ENCODE data around the gene PARD3B.

Gene PARD3B

DNA sequence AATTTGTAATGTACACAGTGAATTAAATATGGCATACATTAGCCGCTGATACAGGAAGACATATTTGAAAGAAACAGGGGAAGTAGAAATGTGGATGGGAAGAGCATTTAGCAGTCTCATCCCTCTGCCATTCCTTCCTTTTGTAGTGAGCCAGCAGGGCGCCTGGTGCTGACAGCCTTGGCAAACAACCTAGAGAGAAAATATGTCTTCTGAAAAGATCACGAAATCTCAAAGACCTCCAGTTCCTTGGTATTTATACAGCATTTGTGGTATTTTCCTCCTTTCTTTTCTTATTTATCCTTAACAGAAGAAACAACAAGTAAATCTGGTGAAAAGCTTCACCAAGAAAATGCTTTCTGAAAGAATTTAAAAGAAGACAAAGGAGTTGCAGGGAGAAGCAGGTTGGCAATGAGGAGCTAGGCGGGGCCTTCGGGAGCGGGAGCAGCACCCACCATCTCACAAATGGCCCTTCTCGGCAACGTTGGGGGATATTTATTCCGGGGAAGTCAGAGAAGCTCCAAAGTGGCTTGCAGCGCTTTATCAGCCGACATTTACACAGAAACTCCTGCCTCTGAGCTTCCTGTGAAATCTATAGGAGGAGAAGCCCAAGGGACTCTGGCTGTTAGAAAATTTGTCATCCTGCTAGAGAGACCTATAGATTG, 731.0 kb downstream of the PARD3B start:
- DNase-seq (ENCODE audit: low read depth), result no peak

DNA sequence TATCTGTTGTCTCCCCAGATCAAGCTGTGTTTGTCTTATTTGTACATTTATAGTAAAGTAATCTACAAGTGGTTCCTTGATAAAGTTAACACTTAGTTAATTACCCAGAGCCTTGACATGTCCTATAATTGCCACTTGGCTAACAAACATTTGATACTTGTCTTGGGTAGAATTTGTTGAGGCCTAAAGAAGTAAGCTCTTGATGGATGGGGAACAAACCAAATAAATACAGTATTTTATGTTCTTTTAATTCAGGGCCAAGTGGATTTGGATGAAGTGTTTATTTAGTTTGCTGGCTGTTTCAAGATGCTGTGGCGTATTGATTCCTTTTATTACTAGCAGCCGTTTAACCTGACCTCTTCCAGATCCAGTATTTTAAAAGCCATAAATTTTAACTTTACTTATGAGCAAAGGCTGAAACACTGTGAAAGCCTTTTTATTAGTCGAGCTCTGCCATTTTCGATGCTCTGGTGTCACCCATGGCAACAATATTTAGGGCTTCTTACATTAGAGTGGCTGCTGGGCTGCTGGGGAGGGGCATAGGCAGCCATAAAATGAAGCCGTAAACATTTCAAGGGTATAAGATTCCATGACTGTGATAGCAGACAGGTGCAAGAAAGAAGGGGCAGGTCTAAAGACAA, 735.4 kb downstream of the PARD3B start:
- DNase-seq (ENCODE audit: low read depth), result no peak

DNA sequence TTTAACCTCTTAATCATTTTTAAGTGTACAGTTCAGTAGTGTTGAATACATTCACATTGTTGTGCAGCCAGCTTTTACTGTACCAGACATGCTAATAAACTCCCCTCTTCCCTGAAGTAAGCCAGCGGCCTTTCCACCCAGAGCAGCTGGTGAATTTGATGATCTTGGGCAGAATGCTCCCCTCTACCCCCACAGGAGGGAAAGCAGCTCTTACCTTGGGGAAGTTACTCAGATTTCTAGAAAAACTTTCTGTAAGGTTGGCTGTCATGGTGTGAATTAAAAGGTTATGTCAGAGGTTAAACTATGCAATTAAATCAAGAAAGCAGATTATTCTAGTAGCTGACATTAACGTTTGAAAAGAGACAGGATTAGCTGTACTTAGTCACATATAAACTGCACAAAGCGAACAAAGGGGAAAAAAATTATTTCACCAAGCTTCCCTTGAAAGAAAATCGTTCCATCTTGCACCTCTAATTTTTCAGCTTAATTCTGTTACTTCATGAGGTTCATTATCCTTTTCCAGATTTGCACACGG, 738.5 kb downstream of the PARD3B start:
- no peak for DNase-seq (ENCODE audit: low read depth)

DNA sequence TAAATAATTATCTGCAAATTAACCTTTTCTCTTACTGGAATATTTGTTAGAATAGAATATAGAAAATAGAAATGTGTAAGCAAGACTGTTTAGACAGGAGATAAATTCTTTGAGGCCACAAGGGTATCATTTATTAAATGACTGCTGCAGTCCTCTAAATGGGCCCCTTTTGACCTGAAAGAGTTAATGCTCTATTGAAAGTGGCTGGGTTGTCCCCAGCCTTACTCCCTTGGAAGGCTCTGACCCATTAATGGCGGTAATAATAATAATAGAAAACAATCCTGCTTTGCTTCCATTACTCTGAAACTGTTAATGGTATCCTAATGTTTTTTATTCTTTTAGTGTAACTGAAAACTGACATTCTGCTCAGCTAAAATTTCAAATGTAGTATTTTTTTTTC, 739.1 kb downstream of the PARD3B start:
- no peak for DNase-seq (ENCODE audit: low read depth)

DNA sequence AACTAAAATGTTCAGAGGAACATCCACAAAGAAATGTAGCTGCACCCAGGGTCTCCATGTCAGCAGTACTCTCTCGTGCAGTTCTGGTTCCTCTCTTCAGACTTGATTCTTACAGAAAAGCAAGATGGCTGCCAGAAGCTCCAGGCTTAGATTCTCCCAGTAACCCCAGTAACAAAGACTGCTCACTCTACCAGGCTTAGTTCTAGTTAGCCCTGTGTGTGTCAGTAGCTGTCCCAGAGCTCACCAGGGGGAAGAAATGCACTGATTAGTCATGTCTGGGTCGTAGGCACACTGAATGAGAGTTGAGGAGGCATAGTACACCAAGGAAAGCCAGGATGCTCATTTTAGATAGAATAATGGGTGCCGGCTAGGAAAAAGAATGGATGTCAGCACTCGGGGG, 742.0 kb downstream of the PARD3B start:
- no peak for DNase-seq (ENCODE audit: low read depth)

DNA sequence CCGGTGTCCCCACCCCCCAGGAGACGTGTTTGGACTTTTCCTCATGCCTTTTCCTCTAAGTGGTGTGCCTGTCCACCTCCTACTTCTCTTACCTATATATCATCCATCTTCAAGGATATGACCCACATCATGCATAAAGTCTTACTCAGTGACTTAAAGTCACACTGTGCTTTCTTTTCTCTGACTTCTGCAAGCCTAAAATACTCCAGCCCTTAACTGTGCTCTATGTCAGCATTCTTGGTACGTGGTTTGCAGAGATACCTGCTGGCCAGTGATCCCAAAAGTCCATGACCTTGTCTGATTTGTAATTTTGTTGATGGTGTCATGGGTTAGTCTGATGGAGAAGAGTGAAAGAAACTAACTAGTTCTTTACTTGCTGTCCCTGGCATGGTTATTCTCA, 743.4 kb downstream of the PARD3B start:
- DNase-seq (ENCODE audit: low read depth), result no peak

DNA sequence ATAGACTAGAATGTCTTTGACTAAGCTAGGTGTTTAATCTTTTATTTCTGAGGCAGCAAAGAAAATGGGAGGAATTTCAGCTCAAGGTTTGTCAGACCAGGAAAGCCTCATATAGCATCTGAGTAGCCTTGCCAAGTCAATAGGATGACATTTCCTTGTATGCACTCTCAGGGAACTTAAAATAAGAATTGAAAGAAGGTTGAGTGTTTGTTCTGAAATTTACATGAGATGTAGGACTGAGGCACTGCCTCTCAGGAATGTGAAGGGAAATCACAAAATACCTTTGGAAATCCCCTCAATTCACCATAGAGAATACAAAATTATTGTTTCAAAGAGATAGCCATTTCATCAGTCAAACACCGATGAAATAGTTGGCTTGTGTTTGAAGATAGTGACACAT, 745.0 kb downstream of the PARD3B start:
- DNase-seq (ENCODE audit: low read depth), result no peak

DNA sequence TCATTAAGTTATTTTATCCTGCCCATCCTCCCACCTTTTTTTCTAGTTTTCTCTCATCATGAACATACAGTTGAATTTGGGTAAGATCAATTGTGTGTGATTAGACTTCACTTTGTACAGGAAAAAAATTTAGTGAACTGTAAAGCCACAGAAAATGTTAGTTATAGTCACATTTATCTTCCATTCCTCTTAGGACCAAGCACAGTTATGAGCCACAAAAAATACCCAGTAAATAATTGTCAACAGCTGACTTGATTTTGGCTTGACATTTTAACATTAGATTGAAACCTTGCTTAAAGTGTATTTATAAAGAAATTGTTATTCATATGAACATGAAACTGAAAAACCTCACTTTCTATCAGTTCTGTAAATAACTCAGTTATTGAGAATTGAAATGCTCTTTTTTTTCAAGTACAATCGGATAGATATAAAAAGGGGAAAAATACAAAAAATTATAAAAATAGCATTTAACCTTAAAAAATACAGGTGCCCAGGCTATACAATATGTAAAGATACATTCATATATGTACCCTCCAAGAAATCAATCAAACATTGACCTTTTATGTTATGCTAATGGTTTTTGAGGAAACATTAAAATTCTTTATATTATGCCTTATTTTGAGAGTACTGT, 747.5 kb downstream of the PARD3B start:
- DNase-seq (ENCODE audit: low read depth), result no peak

DNA sequence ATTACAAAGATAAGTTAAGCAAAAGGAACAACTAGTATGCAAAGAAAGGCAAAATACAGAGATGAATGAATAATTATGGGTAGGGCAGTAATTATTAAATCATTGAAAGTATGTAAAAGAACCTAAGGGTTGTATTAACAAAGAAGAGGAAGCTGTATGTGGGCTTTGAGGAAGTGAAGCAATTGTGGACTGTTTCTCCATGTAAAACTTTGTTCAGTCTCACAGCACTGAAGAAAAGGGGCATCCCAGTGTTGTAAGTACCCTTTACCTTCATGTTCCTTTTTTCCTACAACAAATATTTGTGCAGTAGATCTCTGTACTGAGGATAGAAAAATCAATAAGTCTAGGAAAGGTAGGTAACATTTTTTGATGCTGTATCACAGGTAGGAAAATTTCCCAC, 748.3 kb downstream of the PARD3B start:
- no peak for DNase-seq (ENCODE audit: low read depth)

DNA sequence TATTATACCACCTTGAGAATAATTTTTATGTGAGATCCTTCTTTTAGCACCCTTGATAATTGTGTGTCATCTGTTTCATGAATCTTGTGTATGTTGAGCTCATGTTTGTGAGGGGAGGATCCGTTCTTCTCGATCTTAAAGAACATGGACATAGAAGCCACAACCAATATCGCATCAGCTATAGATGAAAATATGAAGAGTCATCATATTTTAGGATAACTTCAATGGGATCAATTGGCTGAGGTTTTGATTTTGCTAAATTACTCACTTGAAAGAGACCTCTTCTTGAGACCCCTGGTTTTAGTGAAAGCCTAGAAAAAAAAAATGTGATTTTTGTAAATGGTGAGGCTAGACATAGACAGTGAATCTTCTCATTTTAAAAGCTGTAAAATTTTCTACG, 751.7 kb downstream of the PARD3B start:
- no peak for DNase-seq (ENCODE audit: low read depth)

DNA sequence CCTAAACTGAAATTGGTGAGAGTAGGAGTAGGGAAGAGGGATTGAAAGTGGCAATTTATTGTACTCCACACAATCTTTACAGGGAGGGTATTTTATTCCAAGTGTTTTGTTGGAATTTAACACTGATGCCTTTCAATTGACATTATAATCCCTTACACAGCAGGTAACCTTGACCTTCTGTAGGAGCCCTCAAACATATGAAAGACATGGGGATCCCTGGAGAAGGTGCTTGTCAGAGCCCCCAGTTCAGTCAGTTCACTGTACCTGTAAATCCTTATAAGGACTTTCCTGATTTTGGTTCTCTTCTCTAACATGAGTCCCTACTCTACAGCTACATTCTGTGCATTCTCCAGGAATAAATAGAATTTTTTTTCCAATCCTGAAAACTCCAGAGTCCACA, 752.1 kb downstream of the PARD3B start:
- no peak for DNase-seq (ENCODE audit: low read depth)

DNA sequence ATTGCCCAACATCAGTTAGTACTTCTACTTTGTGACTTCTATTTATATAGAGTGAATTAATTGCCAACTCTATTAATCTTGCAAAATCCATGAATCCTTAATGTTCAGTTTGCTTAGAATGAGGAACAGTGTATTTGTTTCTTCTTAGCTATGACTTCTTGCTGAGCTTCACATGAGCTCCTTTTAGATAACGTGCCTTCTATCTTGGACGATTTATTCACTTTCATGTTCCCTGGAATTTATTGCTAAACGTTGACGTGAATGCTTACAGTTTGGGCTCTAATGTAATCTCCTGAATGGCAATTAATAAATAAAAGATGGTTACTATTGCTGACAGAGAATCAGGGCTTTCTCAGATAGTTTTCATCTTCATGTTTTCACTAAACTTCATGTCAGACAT, 752.6 kb downstream of the PARD3B start:
- no peak for DNase-seq (ENCODE audit: low read depth)

DNA sequence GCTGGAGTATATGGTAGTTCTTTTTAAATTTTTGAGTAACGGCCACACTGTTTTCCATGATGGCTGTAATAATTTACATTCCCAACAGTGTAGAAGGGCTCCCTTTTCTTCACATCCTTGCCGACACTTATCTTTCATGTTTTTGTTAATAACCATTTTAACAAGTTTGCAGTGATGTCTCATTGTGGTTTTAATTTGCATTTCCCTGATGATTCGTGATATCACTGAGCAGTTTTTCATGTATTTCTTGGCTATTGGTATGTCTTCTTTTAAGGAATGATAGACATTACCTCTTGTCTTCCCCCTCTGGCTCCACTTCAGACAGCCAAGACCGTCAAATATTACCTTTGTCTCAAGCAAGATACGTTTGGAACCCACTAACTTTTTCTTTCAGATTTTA, 765.9 kb downstream of the PARD3B start:
- DNase-seq (ENCODE audit: low read depth), result no peak

DNA sequence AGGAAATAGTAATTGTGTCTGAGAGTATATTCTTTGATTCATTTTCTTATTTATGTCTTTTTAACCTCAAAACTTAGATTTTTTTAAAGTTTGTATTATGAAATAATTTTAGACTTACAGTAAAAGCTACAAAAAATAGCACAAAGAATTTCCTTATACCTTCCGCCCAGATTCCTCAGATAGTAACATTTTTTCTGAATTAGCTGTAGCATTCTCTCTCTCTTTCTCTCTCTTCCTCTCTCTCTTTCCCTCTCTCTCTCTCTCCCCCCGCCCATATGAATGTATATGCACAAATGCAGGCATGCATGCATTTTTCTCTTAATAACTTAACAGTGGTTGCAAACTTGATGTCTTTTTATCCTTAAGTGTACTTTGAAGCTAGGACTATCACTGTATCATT, 776.0 kb downstream of the PARD3B start:
- peak; percentile 11 for DNase-seq (ENCODE audit: low read depth)

DNA sequence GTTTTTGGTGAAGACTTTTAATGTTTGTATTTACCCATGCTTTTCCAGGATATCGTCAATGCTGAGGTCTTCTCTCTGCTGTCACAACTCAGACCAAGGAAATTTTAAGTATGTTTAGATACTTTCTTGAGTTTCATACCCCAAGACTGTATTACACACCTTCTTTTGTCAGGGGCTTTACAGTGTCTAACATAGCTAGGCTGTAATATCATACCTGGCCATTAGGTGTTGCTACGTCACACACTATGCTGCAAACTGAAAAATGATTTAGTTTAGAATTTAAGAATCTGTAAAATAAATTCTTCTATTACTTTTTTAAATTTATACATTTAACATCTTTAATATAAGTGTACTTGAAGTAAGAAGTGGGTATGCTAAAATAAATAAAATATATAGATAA, 778.7 kb downstream of the PARD3B start:
- DNase-seq (ENCODE audit: low read depth), result no peak

DNA sequence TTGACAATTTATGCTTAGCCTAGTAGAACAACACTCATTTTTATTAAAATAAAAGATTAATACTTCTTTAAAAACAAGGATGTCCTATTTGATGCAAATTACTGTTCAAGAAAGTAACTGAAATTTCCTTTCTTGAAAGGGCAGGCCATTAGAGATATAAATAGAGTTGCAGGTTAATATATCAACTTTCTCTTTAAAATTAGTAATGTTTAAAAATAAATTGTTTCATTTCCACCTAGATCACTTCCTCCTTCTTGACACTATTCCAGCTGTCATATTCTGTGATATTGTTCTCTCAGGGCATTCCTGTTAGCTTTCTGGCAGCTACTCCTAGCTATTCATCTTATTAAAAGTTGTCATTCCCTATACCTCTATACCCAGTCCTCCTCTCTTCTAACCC, 779.1 kb downstream of the PARD3B start:
- DNase-seq (ENCODE audit: low read depth), result no peak

DNA sequence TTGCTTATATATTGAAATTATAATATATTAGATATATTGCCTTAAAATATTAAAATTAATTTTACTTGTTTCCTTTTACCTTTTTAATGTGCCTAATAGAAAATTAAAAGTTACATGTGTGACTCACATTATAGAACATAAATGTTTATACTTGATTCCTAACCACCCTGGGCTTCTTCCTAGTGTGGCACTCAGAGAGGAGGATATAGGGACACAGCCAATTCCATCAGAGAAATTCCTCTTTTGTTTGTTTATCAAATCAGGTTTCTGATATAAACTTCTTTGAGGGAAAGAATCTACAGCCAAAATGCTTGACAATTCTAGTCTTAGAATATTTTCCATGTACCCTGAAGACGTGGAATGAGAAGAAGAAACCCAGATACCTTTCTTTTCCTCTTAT, 788.1 kb downstream of the PARD3B start:
- DNase-seq (ENCODE audit: low read depth), result no peak

DNA sequence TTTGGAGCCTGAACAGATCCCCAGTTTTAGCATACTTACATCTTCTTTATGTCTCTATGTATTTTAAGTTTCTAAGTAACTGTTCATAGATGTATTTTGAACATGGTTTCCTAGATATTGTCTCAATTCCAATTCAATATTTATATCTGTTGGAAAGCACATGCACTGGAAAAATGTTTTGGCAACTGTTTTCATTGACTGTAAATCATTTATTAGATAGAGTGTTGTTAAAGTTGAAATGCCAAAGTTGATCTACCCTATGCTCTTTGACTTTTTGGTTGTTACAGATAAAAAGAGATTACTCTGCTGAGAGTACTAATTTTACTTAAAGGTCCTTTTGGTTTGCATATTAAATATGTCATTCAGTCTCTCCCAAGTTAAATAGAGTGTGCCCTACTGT, 792.0 kb downstream of the PARD3B start:
- no peak for DNase-seq (ENCODE audit: low read depth)

DNA sequence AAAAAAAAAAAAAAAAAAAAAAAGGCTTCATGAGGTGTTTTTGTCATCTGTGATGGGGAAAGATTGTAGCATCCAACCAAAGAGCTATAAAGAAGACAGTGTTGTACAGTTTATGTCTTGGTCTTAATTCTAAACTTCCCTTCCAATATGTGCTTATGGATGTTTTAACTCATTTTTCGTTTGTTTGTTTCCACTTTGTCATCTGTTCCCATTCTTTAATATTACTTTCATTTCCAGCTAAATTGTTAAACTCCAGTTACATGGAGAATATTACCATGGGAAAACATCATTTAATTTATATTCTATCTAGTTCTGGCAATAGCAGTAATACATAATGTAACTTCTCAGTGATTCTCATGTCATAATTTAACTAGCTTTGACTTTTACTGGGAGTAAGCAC, 792.9 kb downstream of the PARD3B start:
- no peak for DNase-seq (ENCODE audit: low read depth)

DNA sequence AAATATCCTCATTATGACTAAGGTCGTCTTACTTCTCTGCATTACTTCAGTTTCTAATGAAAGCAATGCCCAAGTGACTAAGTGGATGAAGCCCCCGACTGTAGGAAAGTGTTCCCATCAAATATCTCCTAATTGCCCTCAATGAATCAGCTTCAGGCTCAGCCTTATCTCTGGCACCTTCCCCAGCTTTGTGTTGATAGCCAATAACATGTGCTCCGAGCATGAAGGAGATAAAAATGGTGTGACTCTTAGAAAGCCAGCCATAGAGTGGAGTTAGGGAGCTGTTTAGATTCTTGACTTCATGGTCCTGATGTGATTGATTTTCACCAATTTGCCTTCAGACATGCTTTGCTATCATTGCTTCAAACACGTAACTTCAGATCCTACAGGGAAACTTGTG, 797.8 kb downstream of the PARD3B start:
- no peak for DNase-seq (ENCODE audit: low read depth)

DNA sequence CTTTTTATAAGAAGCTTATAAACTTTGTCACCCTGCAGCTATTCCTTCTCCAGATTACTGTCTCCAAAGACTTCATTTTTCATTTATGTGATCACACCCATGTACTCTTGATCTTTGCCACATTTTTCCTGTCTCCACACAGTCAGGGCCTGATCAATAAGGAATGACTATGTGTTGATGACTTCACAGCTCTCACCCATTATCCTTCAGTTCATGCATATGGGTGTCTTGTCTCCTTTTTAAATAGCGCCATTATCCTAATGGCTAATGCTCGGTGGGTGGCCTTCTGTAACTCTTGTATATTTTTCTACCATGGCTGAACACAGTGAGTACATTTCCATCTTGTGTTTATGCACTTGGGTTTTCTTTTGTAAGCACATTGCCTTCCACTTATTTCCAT, 801.4 kb downstream of the PARD3B start:
- no peak for DNase-seq (ENCODE audit: low read depth)

DNA sequence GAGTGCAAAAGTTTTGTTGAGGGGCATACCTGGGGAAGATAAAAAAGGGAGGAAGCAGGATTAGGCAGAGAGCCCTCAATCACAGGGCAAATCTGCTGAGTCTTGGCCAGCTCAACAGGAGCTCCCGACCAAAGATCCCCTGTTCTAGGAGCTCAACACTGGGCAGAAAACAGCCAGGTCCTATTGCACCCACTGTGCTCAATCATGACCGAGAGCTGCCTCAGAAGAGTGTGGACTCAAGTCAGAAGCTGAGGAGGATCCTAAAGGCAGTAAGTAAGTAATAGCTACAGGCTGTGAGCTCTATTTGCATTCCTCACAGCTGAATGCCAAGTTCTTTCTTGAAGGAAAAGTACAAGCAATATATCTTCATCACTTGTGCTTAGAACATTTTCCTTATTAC, 802.6 kb downstream of the PARD3B start:
- DNase-seq (ENCODE audit: low read depth), result no peak

DNA sequence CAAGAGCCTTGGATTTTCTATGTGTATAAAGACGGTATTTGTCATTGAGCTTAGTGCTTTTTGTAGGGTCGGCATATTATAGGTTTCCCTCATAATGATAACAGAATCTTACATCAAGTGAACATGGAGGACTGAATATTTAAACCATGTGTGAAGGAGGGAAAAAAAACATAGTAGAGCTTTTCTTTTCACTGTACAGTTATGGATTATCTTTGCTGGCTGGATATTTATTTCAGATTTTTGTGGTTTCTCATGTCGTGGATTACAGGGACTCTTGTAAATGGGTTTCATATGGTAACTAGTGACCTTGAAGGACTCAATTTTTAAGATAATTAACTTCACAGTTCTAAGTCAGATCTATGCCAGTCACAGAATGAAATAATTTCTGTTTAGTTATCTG, 806.8 kb downstream of the PARD3B start:
- no peak for DNase-seq (ENCODE audit: low read depth)

DNA sequence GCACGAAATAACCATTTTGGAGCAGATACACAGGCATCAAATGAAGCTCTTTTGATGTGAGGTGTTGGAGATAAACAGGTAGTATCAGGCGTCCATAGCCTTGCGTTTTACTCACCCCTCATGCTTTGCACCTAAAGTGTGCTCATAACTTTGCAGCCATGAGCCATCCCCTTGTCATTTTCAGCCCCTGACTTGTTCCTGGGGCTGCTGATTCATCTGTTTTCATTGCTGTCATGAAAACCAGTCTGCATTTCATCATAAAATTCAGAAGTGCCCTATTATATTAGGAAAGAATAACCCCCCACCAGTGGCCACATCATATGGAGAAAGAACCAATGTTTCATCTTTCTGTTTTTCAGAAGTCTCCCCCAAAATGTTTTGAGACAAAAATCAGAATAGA, 807.3 kb downstream of the PARD3B start:
- no peak for DNase-seq (ENCODE audit: low read depth)

All from GM04503 (cell line).